D721Med (cell line): Measurements from ENCODE around the gene RNF5.

ENCODE experiments used
- DNase-seq: peaks from one replicate; pipeline ENCODE4 v3.0.0; 2011; ENCODE audit warnings: low spot score; ENCODE audit not compliant: insufficient read length
- FAIRE-seq: peaks from 2 replicates; lab custom pipeline; 2011; peaks lifted over from hg19 to GRCh38; lab: Jason Lieb, UNC
- CTCF ChIP-seq: IDR thresholded peaks from 2 replicates; pipeline ENCODE4 v1.5.1; 2012; ENCODE audit warnings: mild to moderate bottlenecking, control low read depth; ENCODE audit not compliant: insufficient read depth; ENCODE audit errors: missing control alignments

RNF5 gene

GRCh38 chr6:32148289-32149091 is 29.7 kb upstream of the RNF5 start:
- no peak for TF ChIP-seq CTCF
- DNase-seq (no peak), FAIRE-seq (no peak)

GRCh38 chr6:32149092-32149755 is 29.0 kb upstream of the RNF5 start:
- no peak for TF ChIP-seq CTCF
- DNase-seq (no peak), FAIRE-seq (no peak)

- DNase-seq = no peak
- FAIRE-seq = no peak
- no peak for TF ChIP-seq CTCF
These were observed 28.0 kb upstream of the RNF5 start for GRCh38 chr6:32149932-32150870.

GRCh38 chr6:32151181-32151862 is 26.9 kb upstream of the RNF5 start:
- FAIRE-seq (no peak), DNase-seq (no peak)
- TF ChIP-seq CTCF = no peak

GRCh38 chr6:32151863-32152768 is 26.1 kb upstream of the RNF5 start, which contains the start of gene PRRT1:
TSS of gene PRRT1 (minus strand) at chr6:32151939. CDS start at chr6:32151827, 112 bp downstream.
- TF ChIP-seq CTCF = no peak
- no peak for DNase-seq

More at GRCh38 chr6:32151863-32152768, 26.1 kb upstream of the RNF5 start, which contains the start of gene PRRT1:
- no peak for FAIRE-seq
